ENCODE measurements around the gene RFFL.

DNA sequence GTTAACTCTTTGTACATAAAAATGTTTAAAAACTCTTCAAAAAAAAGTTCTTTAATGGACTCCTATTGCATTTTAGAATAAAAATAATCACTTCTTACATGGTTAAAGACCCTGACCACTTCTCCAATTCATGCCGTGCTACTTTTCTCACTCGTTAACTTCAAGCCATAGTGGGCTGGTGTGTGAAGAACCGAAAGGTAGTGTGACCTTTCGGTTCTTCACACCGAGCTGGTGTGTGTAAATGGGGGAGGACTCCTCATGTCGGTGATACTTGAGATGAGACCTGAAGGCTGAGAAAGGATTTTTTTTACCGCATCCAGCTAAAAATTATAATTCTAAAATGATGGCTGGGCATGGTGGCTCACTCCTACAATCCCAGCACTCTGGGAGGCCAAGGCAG lies 22.1 kb downstream of the RFFL start:
- TF ChIP-seq POLR2A (IDR thresholded peaks at IDR 0.05) (no peak), POLR2AphosphoS5 (IDR thresholded peaks at IDR 0.05) (no peak)
- TF ChIP-seq, protein P1, sequence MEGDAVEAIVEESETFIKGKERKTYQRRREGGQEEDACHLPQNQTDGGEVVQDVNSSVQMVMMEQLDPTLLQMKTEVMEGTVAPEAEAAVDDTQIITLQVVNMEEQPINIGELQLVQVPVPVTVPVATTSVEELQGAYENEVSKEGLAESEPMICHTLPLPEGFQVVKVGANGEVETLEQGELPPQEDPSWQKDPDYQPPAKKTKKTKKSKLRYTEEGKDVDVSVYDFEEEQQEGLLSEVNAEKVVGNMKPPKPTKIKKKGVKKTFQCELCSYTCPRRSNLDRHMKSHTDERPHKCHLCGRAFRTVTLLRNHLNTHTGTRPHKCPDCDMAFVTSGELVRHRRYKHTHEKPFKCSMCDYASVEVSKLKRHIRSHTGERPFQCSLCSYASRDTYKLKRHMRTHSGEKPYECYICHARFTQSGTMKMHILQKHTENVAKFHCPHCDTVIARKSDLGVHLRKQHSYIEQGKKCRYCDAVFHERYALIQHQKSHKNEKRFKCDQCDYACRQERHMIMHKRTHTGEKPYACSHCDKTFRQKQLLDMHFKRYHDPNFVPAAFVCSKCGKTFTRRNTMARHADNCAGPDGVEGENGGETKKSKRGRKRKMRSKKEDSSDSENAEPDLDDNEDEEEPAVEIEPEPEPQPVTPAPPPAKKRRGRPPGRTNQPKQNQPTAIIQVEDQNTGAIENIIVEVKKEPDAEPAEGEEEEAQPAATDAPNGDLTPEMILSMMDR (IDR thresholded peaks at IDR 0.05) = no peak

Data from prostate gland (tissue), 2 donors.